Head of caudate nucleus (tissue), 42 donors: ENCODE measurements around the gene C1orf216.
"Not testable (repeated sequence)": the region's sequence is repeated elsewhere in the genome, so short reads cannot be mapped to it uniquely, and the experiment has no call there.

Source experiments
- DNase-seq, 42 donors: peaks; one replicate each; pipeline versions ENCODE4 v3.0.0 to v3.0.0-alpha.2; 2020 to 2021; ENCODE audit warnings: mixed read lengths in 7 of 42
- intact Hi-C: fragments of 100-400 bp; cut with DNase I; formaldehyde crosslinking; loops from one replicate; pipeline ENCODE4 v1.15.0; 2022

C1orf216 gene

GRCh38 chr1:35718492-35719336, at the start of gene C1orf216:
Gene C1orf216 (minus strand): TSS chr1:35718884. CDS start chr1:35716321, 2,563 bp downstream.
- intact Hi-C loops = loop anchor here (5.0 to 10.0 kb wide), 2 partner anchors 74 to 151 kb away; partner anchors contain the start of gene PSMB2

GRCh38 chr1:35764283-35764682, 45.6 kb upstream of the C1orf216 start:
- intact Hi-C loops = no loop called here
- DNase-seq = no peak

More at GRCh38 chr1:35718492-35719336, at the start of gene C1orf216:
- peak in 41 of 42 donors; percentile 25 to 88 (median 80) for DNase-seq

- intact Hi-C loops = no loop called here
- DNase-seq = no peak
Measured at GRCh38 chr1:35763201-35763600, 44.5 kb upstream of the C1orf216 start.

- intact Hi-C loops = no loop called here
- no peak for DNase-seq
Measured at GRCh38 chr1:35762141-35762540, 43.5 kb upstream of the C1orf216 start.

GRCh38 chr1:35756064-35756463, 37.4 kb upstream of the C1orf216 start:
- DNase-seq = no peak

GRCh38 chr1:35753626-35754260, 35.1 kb upstream of the C1orf216 start:
- intact Hi-C loops = no loop called here
- DNase-seq = no peak

More at GRCh38 chr1:35756064-35756463, 37.4 kb upstream of the C1orf216 start:
- intact Hi-C loops = no loop called here

GRCh38 chr1:35748326-35748725, 29.6 kb upstream of the C1orf216 start:
- intact Hi-C loops = no loop called here
- DNase-seq = peak in 19 of 42 donors; percentile 6 to 60 (median 29)

- intact Hi-C loops = no loop called here
- no peak for DNase-seq
Measured at GRCh38 chr1:35745124-35745730, 26.5 kb upstream of the C1orf216 start.

GRCh38 chr1:35737120-35737519, 18.4 kb upstream of the C1orf216 start:
- no peak for DNase-seq
- intact Hi-C loops = no loop called here

- intact Hi-C loops = loop anchor here (2.0 kb wide), 1 partner anchor 159 kb away; no protein-coding TSS in a partner anchor
- DNase-seq = peak in 1 of 42 donors; percentile 28
Measured at GRCh38 chr1:35727434-35728040, 8.9 kb upstream of the C1orf216 start.

- DNase-seq = peak; percentile 34 to 89 (median 70)
- intact Hi-C loops = loop anchor here (2.0 kb wide), 1 partner anchor 158 kb away; no protein-coding TSS in a partner anchor
Measured at GRCh38 chr1:35726450-35727433, 8.1 kb upstream of the C1orf216 start.

- intact Hi-C loops = no loop called here
- DNase-seq = peak; percentile 63 to 93 (median 83)
Measured at GRCh38 chr1:35725596-35725995, 6.9 kb upstream of the C1orf216 start.

- peak in 41 of 42 donors; percentile 28 to 88 (median 68) for DNase-seq
- intact Hi-C loops = loop anchor here (5.0 to 10.0 kb wide), 2 partner anchors 73 to 151 kb away; partner anchors contain the start of gene PSMB2
Measured at GRCh38 chr1:35717911-35718476, 690 bp downstream of the C1orf216 start.

GRCh38 chr1:35715568-35716002, 3.1 kb downstream of the C1orf216 start:
- peak; percentile 59 to 93 (median 84) for DNase-seq
- intact Hi-C loops = loop anchor here (5.0 to 10.0 kb wide), 2 partner anchors 71 to 148 kb away; partner anchors contain the start of gene PSMB2

GRCh38 chr1:35714921-35715567, 3.6 kb downstream of the C1orf216 start:
- intact Hi-C loops = loop anchor here (5.0 to 10.0 kb wide), 2 partner anchors 70 to 148 kb away; partner anchors contain the start of gene PSMB2
- DNase-seq = no peak

- intact Hi-C loops = loop anchor here (10.0 kb wide), 1 partner anchor 66 kb away; the partner anchor contains the start of gene PSMB2
Measured at GRCh38 chr1:35711098-35711497, 7.6 kb downstream of the C1orf216 start.

GRCh38 chr1:35708952-35709351, 9.7 kb downstream of the C1orf216 start:
- intact Hi-C loops = no loop called here
- no peak for DNase-seq

More at GRCh38 chr1:35711098-35711497, 7.6 kb downstream of the C1orf216 start:
- DNase-seq = not testable (repeated sequence)
